ENCODE measurements around the gene CSRNP2.

Gene CSRNP2

DNA sequence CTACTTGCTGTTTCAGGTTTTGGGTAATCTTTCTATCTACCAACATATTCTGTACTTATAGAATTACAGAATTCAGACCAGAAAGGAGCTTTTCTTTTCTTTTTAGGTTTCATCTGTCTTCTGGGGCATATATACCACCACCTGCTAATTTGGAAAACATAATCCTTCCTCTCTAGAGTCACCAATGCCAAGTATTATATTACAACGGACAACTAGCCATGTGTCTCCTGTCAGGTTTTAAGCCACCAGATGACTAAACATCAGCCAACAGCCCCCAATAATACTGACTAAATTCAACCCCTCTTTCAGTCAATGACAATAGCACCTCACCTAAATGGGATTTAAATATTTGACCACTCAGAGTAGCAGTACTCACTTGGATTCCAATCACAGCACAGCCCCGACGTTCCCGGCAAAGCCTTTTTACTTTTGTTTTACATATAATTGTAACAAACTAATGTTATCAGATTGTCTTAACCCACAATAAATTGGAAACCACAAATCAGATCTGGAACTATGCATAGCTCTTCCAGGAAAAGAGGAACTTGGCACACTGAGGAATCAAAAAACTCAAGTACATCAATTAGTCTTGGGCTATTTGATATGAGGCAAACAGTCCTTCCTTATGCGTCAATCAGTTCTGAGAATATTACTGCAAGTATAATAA, 70.7 kb downstream of the CSRNP2 start:
- 96% methylated on average over 2 of the region's 5 CpGs for WGBS
- H3K27me3 ChIP-seq (ENCODE audit: insufficient read depth, low read length) = no peaks in the 10 kb centered on the region
- peaks cover 8% of the 10 kb centered on the region for H3K36me3 ChIP-seq (ENCODE audit: insufficient read depth, low read length)
- peaks cover 27% of the 10 kb centered on the region for H3K4me1 ChIP-seq (ENCODE audit: insufficient read depth, low read length)
- no peak overlapping the region for H3K4me3 ChIP-seq (ENCODE audit: low read length)
- H3K9ac ChIP-seq (ENCODE audit: low read depth, low read length) = no peak overlapping the region
- H3K27ac ChIP-seq (ENCODE audit: low read depth, low read length) = no peak overlapping the region
- H3K9me3 ChIP-seq (ENCODE audit: insufficient read depth, low read depth, low read length) = no peaks in the 10 kb centered on the region

GRCh38 chr12:51011955-51012354, 71.4 kb downstream of the CSRNP2 start:
- no peak overlapping the region for H3K4me3 ChIP-seq (ENCODE audit: low read length)
- H3K27me3 ChIP-seq (ENCODE audit: insufficient read depth, low read length) = no peaks in the 10 kb centered on the region
- H3K4me1 ChIP-seq (ENCODE audit: insufficient read depth, low read length) = peaks cover 27% of the 10 kb centered on the region
- peaks cover 15% of the 10 kb centered on the region for H3K36me3 ChIP-seq (ENCODE audit: insufficient read depth, low read length)
- no peak overlapping the region for H3K27ac ChIP-seq (ENCODE audit: low read depth, low read length)
- H3K9ac ChIP-seq (ENCODE audit: low read depth, low read length) = no peak overlapping the region
- no peaks in the 10 kb centered on the region for H3K9me3 ChIP-seq (ENCODE audit: insufficient read depth, low read depth, low read length)
- WGBS = 74% methylated on average over 4 of the region's 4 CpGs

Measured in HUES64 (cell line).